H9 (cell line): Measurements from ENCODE around the gene CSMD2. TPM values are rescaled to one million over a fixed set of nuclear protein-coding genes. Genes with fewer than 3 reads are reported as not detected.

Experiments
- DNase-seq: peaks from one replicate; pipeline ENCODE4 v3.0.0-alpha.2; 2017
- H2AFZ ChIP-seq: one replicate; pipeline ENCODE4 v1.6.1; 2013; ENCODE audit warnings: mild to moderate bottlenecking, low read length, control low read depth, moderate library complexity
- H2AK5ac ChIP-seq: 2 replicates; pipeline ENCODE4 v1.6.1; 2013; ENCODE audit warnings: low read length, control low read depth, mixed read lengths; ENCODE audit not compliant: insufficient read length
- H2BK120ac ChIP-seq: one replicate; pipeline ENCODE4 v1.6.1; 2013; ENCODE audit warnings: low read depth, mild to moderate bottlenecking, low read length, control low read depth, inconsistent platforms; ENCODE audit not compliant: poor library complexity, severe bottlenecking
- H2BK12ac ChIP-seq: 2 replicates; pipeline ENCODE4 v1.6.1; 2013; ENCODE audit warnings: low read length, control low read depth, mixed read lengths, low read depth; ENCODE audit not compliant: insufficient read length
- H2BK15ac ChIP-seq: 2 replicates; pipeline ENCODE4 v1.6.1; 2013; ENCODE audit warnings: low read depth, low read length, control low read depth
- H2BK20ac ChIP-seq: one replicate; pipeline ENCODE4 v1.6.1; 2013; ENCODE audit warnings: low read depth, mild to moderate bottlenecking, low read length, control low read depth, inconsistent platforms; ENCODE audit not compliant: poor library complexity, severe bottlenecking
- H2BK5ac ChIP-seq: 2 replicates; pipeline ENCODE4 v1.6.1; 2013; ENCODE audit warnings: low read length, control low read depth, mixed read lengths; ENCODE audit not compliant: insufficient read length
- H3K14ac ChIP-seq: 2 replicates; pipeline ENCODE4 v1.6.1; 2013; ENCODE audit warnings: low read length, control low read depth; ENCODE audit not compliant: insufficient read depth
- H3K18ac ChIP-seq: 2 replicates; pipeline ENCODE4 v1.6.1; 2013; ENCODE audit warnings: low read depth, mild to moderate bottlenecking, mixed read lengths, low read length, control low read depth; ENCODE audit not compliant: insufficient read length
- H3K23ac ChIP-seq: 2 replicates; pipeline ENCODE4 v1.6.1; 2013; ENCODE audit warnings: low read length, control low read depth, mixed read lengths, low read depth; ENCODE audit not compliant: insufficient read length
- H3K23me2 ChIP-seq: 2 replicates; pipeline ENCODE4 v1.6.1; 2013; ENCODE audit warnings: low read depth, mild to moderate bottlenecking, mixed read lengths, low read length, control low read depth; ENCODE audit not compliant: insufficient read length, poor library complexity, severe bottlenecking
- H3K27ac ChIP-seq: 2 replicates; pipeline ENCODE4 v1.5.1; 2013; ENCODE audit warnings: low read length, control low read depth, mixed read lengths, low read depth; ENCODE audit not compliant: insufficient read length
- H3K27me3 ChIP-seq: 2 replicates; pipeline ENCODE4 v1.6.1; 2013; ENCODE audit warnings: low read length, control low read depth, inconsistent platforms; ENCODE audit not compliant: insufficient read depth
- H3K4ac ChIP-seq: 2 replicates; pipeline ENCODE4 v1.6.1; 2013; ENCODE audit warnings: low read depth, mild to moderate bottlenecking, control low read depth, inconsistent platforms, low read length, moderate library complexity
- H3K4me1 ChIP-seq: 2 replicates; pipeline ENCODE4 v1.6.1; 2013; ENCODE audit warnings: low read length, control low read depth, inconsistent platforms; ENCODE audit not compliant: insufficient read depth
- H3K4me2 ChIP-seq: 2 replicates; pipeline ENCODE4 v1.6.1; 2013; ENCODE audit warnings: low read length, control low read depth, mixed read lengths; ENCODE audit not compliant: insufficient read length, insufficient read depth
- H3K56ac ChIP-seq: 2 replicates; pipeline ENCODE4 v1.6.1; 2013; ENCODE audit warnings: low read depth, mild to moderate bottlenecking, mixed read lengths, low read length, control low read depth; ENCODE audit not compliant: insufficient read length
- H3K79me1 ChIP-seq: 2 replicates; pipeline ENCODE4 v1.6.1; 2013; ENCODE audit warnings: low read depth, mild to moderate bottlenecking, moderate library complexity, low read length, control low read depth, inconsistent platforms; ENCODE audit not compliant: insufficient read depth, poor library complexity, severe bottlenecking
- H3K79me2 ChIP-seq: 2 replicates; pipeline ENCODE4 v1.6.1; 2013; ENCODE audit warnings: low read length, control low read depth, inconsistent platforms; ENCODE audit not compliant: insufficient read depth
- H3K9ac ChIP-seq: 2 replicates; pipeline ENCODE4 v1.6.1; 2013; ENCODE audit warnings: low read length, control low read depth, mixed read lengths; ENCODE audit not compliant: insufficient read length; ENCODE audit errors: extremely low read depth
- H3K9me3 ChIP-seq: one replicate; pipeline ENCODE4 v1.6.1; 2013; ENCODE audit warnings: low read depth, low read length, inconsistent platforms; ENCODE audit not compliant: control insufficient read depth
- H3T11ph ChIP-seq: one replicate; pipeline ENCODE4 v1.6.1; 2013; ENCODE audit warnings: mild to moderate bottlenecking, low read length, control low read depth, inconsistent platforms
- H4K20me1 ChIP-seq: one replicate; pipeline ENCODE4 v1.6.1; 2013; ENCODE audit not compliant: control insufficient read depth, insufficient read length, insufficient read depth
- H4K5ac ChIP-seq: 2 replicates; pipeline ENCODE4 v1.6.1; 2013; ENCODE audit warnings: low read depth, mild to moderate bottlenecking, mixed read lengths, low read length, control low read depth; ENCODE audit not compliant: insufficient read length
- H4K8ac ChIP-seq: replicated peaks from 2 replicates; pipeline ENCODE4 v1.6.1; 2013; ENCODE audit warnings: low read length, control low read depth, mixed read lengths, low read depth; ENCODE audit not compliant: insufficient read length
- H4K91ac ChIP-seq: 2 replicates; pipeline ENCODE4 v1.6.1; 2013; ENCODE audit warnings: low read depth, mild to moderate bottlenecking, moderate library complexity, mixed read lengths, low read length, control low read depth; ENCODE audit not compliant: insufficient read length
- H3K27ac Mint-ChIP-seq, 3 experiments: 2 replicates in 2 of 3; 3 replicates in 1 of 3; pipeline ENCODE4 v1.8.0; 2020 to 2021; ENCODE audit warnings: mixed read lengths in 3 of 3, mild to moderate bottlenecking in 1 of 3, moderate library complexity in 1 of 3
- H3K27me3 Mint-ChIP-seq: 2 replicates; pipeline ENCODE4 v1.8.0; 2021; ENCODE audit warnings: low read depth, mild to moderate bottlenecking, moderate library complexity, mixed read lengths
- H3K36me3 Mint-ChIP-seq, 3 experiments: 2 replicates in 2 of 3; 3 replicates in 1 of 3; pipeline ENCODE4 v1.8.0; 2020 to 2021; ENCODE audit warnings: low read depth in 3 of 3, mixed read lengths in 3 of 3; ENCODE audit not compliant: insufficient read depth in 1 of 3
- H3K4me1 Mint-ChIP-seq, 2 experiments: 2 replicates each; pipeline ENCODE4 v1.8.0; 2020; ENCODE audit warnings: mixed read lengths in 2 of 2
- H3K4me3 Mint-ChIP-seq, 2 experiments: 2 replicates in 1 of 2; 3 replicates in 1 of 2; pipeline ENCODE4 v1.8.0; 2020 to 2021; ENCODE audit warnings: mild to moderate bottlenecking in 2 of 2, mixed read lengths in 2 of 2, moderate library complexity in 1 of 2
- H3K9me3 Mint-ChIP-seq, 2 experiments: 2 replicates in 1 of 2; 3 replicates in 1 of 2; pipeline ENCODE4 v1.8.0; 2020; ENCODE audit warnings: mild to moderate bottlenecking in 2 of 2, mixed read lengths in 2 of 2, moderate library complexity in 1 of 2
- WGBS: extraction: QIAGEN DNeasy Blood & Tissue Kit; methylation state at CpG from one replicate; pipeline ENCODE4 v1.1.7; 2013; ENCODE audit warnings: missing lambda C conversion rate, low lambda C conversion rate, mixed read lengths; ENCODE audit not compliant: insufficient read length; ENCODE audit errors: extremely low coverage; 5-methylcytosine and 5-hydroxymethylcytosine counted together
- total RNA-seq: library from RNA; stranded (reverse); gene quantifications from 2 replicates; pipeline ENCODE4 v1.2.1, GENCODE V29; 2021
- TF ChIP-seq, protein P1 (sequence below): fragments of 200-600 bp; sonication (generic); conservative IDR thresholded peaks from 3 replicates; pipeline ENCODE4 v1.8.0; 2021; ENCODE audit warnings: antibody characterized with exemption, mild to moderate bottlenecking

The CSMD2 gene
- total RNA-seq, 1 experiment from 2014 or later: 6.4 TPM

DNA sequence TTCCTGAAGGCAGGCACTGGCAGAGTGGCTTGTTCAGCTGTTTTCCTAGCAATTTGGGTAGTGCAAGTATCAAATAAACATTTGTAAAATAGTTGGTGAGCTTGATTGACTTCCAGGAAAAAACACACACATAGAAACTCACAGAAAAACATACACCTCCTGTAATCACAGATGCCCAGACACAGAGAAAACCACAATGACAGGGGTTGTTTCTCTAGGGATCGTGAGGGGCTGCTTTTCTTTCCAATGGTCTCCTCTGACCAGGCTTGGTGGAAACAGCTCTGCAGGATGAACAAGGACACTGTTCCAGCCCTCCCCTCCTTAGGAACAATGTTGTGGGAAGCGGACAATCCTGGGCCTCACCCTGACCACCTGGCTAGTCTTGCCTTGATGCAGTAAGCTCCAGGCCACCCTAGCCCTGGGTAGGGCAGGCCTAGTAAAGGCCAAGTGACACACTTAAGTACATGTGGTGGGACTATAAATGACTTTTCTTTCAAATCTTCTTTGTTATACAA lies 443.7 kb downstream of the CSMD2 start:
- Histone ChIP-seq H3T11ph (no peak overlapping the region), H2AK5ac (no peak overlapping the region), H2BK12ac (no peak overlapping the region), H3K79me2 (no peaks in the 10 kb centered on the region), H4K8ac (no peak overlapping the region), H3K18ac (no peak overlapping the region), H4K20me1 (no peaks in the 10 kb centered on the region), H3K23me2 (no peaks in the 10 kb centered on the region), H3K4me1 (no peaks in the 10 kb centered on the region), H2BK5ac (no peak overlapping the region), H3K9me3 (no peaks in the 10 kb centered on the region), H2BK20ac (no peak overlapping the region), H2AFZ (no peak overlapping the region), H4K91ac (no peak overlapping the region), H4K5ac (no peak overlapping the region), H2BK120ac (no peak overlapping the region), H3K4me2 (no peak overlapping the region), H2BK15ac (no peak overlapping the region), H3K4ac (no peak overlapping the region), H3K9ac (no peak overlapping the region), H3K56ac (no peak overlapping the region), H3K79me1 (no peaks in the 10 kb centered on the region), H3K23ac (no peak overlapping the region), H3K14ac (no peak overlapping the region), H3K27me3 (no peaks in the 10 kb centered on the region), H3K27ac (no peak overlapping the region)
- Mint-ChIP-seq H3K9me3 (no peaks in the 10 kb centered on the region), H3K27me3 (peaks cover under 1% of the 10 kb centered on the region; the same call in 1 of the 2 replicates), H3K36me3 (peaks cover 7 to 21% (median 17%) of the 10 kb centered on the region in 3 experiments; a peak in 6 of 7 replicates), H3K27ac (no peak overlapping the region), H3K4me1 (peaks cover 0 to 3% of the 10 kb centered on the region in 2 experiments; a peak in 1 of 4 replicates), H3K4me3 (no peak overlapping the region)
- TF ChIP-seq, protein P1, sequence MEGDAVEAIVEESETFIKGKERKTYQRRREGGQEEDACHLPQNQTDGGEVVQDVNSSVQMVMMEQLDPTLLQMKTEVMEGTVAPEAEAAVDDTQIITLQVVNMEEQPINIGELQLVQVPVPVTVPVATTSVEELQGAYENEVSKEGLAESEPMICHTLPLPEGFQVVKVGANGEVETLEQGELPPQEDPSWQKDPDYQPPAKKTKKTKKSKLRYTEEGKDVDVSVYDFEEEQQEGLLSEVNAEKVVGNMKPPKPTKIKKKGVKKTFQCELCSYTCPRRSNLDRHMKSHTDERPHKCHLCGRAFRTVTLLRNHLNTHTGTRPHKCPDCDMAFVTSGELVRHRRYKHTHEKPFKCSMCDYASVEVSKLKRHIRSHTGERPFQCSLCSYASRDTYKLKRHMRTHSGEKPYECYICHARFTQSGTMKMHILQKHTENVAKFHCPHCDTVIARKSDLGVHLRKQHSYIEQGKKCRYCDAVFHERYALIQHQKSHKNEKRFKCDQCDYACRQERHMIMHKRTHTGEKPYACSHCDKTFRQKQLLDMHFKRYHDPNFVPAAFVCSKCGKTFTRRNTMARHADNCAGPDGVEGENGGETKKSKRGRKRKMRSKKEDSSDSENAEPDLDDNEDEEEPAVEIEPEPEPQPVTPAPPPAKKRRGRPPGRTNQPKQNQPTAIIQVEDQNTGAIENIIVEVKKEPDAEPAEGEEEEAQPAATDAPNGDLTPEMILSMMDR: no peak
- DNase-seq: no peak
- WGBS: no CpG with 5 or more reads among the region's 2 CpGs
